Testis (tissue), 2 donors: ENCODE measurements around the gene PSMB11.

Source experiments
- CTCF ChIP-seq, 3 experiments: fragments of 450-650 bp in 2 of 3; fragments of 200-600 bp in 1 of 3; sonication (generic) in 1 of 3; IDR thresholded peaks; one replicate each; pipeline ENCODE4 v1.5.1; 2016 to 2019; ENCODE audit warnings: antibody characterized with exemption in 3 of 3, mild to moderate bottlenecking in 2 of 3, moderate library complexity in 1 of 3
- POLR2A ChIP-seq: fragments of 450-650 bp; IDR thresholded peaks from one replicate; pipeline ENCODE4 v1.6.1; 2017; ENCODE audit warnings: antibody characterized with exemption, mild to moderate bottlenecking, moderate library complexity

GRCh38 chr14:23000860-23001259, 41.2 kb upstream of the PSMB11 start:
- TF ChIP-seq POLR2A, result no peak
- no peak for TF ChIP-seq CTCF (IDR thresholded peaks at IDR 0.05)
